ENCODE measurements around the gene MAP2K7.

The MAP2K7 gene

GRCh38 chr19:7934766-7935165, 31.1 kb downstream of the MAP2K7 start:
- DNase-seq (ENCODE audit: low read depth in 1 of 2, low spot score in 1 of 2), result no peak
- Histone ChIP-seq H3K27ac (replicated peaks) (no peak overlapping the region), H3K27me3 (ENCODE audit: insufficient read depth, poor library complexity, severe bottlenecking) (no peaks in the 10 kb centered on the region), H3K4me3 (replicated peaks; ENCODE audit: insufficient read depth, low read length) (no peak overlapping the region)
- TF ChIP-seq SPI1 (IDR thresholded peaks at IDR 0.05; ENCODE audit: borderline replicate concordance, low read depth) (no peak), REST (IDR thresholded peaks at IDR 0.05; ENCODE audit: insufficient replicate concordance, low read depth) (no peak), GABPA (IDR thresholded peaks at IDR 0.05; ENCODE audit: low read depth) (no peak), POLR2AphosphoS5 (IDR thresholded peaks at IDR 0.05; ENCODE audit: low read depth) (no peak), CTCF (IDR thresholded peaks at IDR 0.05; ENCODE audit: insufficient read depth, low read length) (no peak)

- no peak for TF ChIP-seq GABPA (IDR thresholded peaks at IDR 0.05; ENCODE audit: low read depth)
- TF ChIP-seq POLR2AphosphoS5 (IDR thresholded peaks at IDR 0.05; ENCODE audit: low read depth), result no peak
- no peak for TF ChIP-seq REST (IDR thresholded peaks at IDR 0.05; ENCODE audit: insufficient replicate concordance, low read depth)
- TF ChIP-seq SPI1 (IDR thresholded peaks at IDR 0.05; ENCODE audit: borderline replicate concordance, low read depth), result no peak
- TF ChIP-seq CTCF (IDR thresholded peaks at IDR 0.05; ENCODE audit: insufficient read depth, low read length), result no peak
- Histone ChIP-seq H3K27me3 (ENCODE audit: insufficient read depth, poor library complexity, severe bottlenecking) (no peaks in the 10 kb centered on the region), H3K4me3 (replicated peaks; ENCODE audit: insufficient read depth, low read length) (no peak overlapping the region), H3K27ac (replicated peaks) (no peak overlapping the region)
- no peak for DNase-seq (ENCODE audit: low read depth in 1 of 2, low spot score in 1 of 2)
These were observed 37.2 kb downstream of the MAP2K7 start for GRCh38 chr19:7940841-7941240.

GRCh38 chr19:7941895-7942596, 38.4 kb downstream of the MAP2K7 start:
- TF ChIP-seq POLR2AphosphoS5 (IDR thresholded peaks at IDR 0.05; ENCODE audit: low read depth) (no peak), SPI1 (IDR thresholded peaks at IDR 0.05; ENCODE audit: borderline replicate concordance, low read depth) (no peak), GABPA (IDR thresholded peaks at IDR 0.05; ENCODE audit: low read depth) (no peak), CTCF (IDR thresholded peaks at IDR 0.05; ENCODE audit: insufficient read depth, low read length) (no peak), REST (IDR thresholded peaks at IDR 0.05; ENCODE audit: insufficient replicate concordance, low read depth) (no peak)
- peak overlapping the region; percentile 97 for H3K27ac ChIP-seq (replicated peaks)
- no peaks in the 10 kb centered on the region for H3K27me3 ChIP-seq (ENCODE audit: insufficient read depth, poor library complexity, severe bottlenecking)
- peak overlapping the region; percentile 90 for H3K4me3 ChIP-seq (replicated peaks; ENCODE audit: insufficient read depth, low read length)
- DNase-seq (ENCODE audit: low read depth in 1 of 2, low spot score in 1 of 2), result no peak
